Keratinocyte (primary cell): ENCODE results near the gene THOC2.
"Not testable (repeated sequence)": the region's sequence is repeated elsewhere in the genome, so short reads cannot be mapped to it uniquely, and the experiment has no call there.

Experiments
- EZH2 ChIP-seq: IDR thresholded peaks from one replicate; pipeline ENCODE4 v1.6.1; 2012; ENCODE audit warnings: inconsistent platforms, mild to moderate bottlenecking, low read length, moderate library complexity
- TF ChIP-seq, protein P1 (sequence below), 3 experiments: IDR thresholded peaks in 1 of 3; conservative IDR thresholded peaks in 1 of 3; optimal IDR thresholded peaks in 1 of 3; 2 replicates in 2 of 3; 3 replicates in 1 of 3; pipeline versions ENCODE3 to v1.5.1; 2011; ENCODE audit warnings: low read length in 3 of 3, mild to moderate bottlenecking in 3 of 3, moderate library complexity in 2 of 3, control low read depth in 1 of 3, inconsistent platforms in 1 of 3; ENCODE audit not compliant: insufficient read depth in 2 of 3; ENCODE audit errors: extremely low read depth in 1 of 3

DNA sequence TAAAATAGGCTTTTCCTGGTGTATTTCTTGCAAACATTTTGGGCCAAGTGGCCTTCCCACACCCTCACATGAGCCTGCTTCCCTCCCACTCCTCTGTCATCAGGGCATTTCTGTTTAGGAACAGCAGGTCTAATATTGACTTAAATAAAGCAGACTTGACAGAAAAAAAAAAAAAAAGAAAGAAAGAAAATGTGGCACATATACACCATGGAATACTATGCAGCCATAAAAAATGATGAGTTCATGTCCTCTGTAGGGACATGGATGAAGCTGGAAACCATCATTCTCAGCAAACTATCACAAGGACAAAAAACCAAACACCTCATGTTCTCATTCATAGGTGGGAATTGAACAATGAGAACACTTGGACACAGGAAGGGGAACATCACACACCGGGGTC is 2.3 kb upstream of the THOC2 start:
- TF ChIP-seq, protein P1, sequence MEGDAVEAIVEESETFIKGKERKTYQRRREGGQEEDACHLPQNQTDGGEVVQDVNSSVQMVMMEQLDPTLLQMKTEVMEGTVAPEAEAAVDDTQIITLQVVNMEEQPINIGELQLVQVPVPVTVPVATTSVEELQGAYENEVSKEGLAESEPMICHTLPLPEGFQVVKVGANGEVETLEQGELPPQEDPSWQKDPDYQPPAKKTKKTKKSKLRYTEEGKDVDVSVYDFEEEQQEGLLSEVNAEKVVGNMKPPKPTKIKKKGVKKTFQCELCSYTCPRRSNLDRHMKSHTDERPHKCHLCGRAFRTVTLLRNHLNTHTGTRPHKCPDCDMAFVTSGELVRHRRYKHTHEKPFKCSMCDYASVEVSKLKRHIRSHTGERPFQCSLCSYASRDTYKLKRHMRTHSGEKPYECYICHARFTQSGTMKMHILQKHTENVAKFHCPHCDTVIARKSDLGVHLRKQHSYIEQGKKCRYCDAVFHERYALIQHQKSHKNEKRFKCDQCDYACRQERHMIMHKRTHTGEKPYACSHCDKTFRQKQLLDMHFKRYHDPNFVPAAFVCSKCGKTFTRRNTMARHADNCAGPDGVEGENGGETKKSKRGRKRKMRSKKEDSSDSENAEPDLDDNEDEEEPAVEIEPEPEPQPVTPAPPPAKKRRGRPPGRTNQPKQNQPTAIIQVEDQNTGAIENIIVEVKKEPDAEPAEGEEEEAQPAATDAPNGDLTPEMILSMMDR (optimal IDR thresholded peaks at IDR 0.05 in 1 of 3, IDR thresholded peaks at IDR 0.05 in 1 of 3, conservative IDR thresholded peaks at IDR 0.05 in 1 of 3; ENCODE audit: extremely low read depth in 1 of 3, insufficient read depth in 2 of 3, low read length in 3 of 3), result not testable (repeated sequence)
- not testable (repeated sequence) for TF ChIP-seq EZH2
